ENCODE data around the gene SDK2.
A peak's percentile ranks its signal among the peaks of the same experiment; 100 is the strongest.

Gene SDK2

DNA sequence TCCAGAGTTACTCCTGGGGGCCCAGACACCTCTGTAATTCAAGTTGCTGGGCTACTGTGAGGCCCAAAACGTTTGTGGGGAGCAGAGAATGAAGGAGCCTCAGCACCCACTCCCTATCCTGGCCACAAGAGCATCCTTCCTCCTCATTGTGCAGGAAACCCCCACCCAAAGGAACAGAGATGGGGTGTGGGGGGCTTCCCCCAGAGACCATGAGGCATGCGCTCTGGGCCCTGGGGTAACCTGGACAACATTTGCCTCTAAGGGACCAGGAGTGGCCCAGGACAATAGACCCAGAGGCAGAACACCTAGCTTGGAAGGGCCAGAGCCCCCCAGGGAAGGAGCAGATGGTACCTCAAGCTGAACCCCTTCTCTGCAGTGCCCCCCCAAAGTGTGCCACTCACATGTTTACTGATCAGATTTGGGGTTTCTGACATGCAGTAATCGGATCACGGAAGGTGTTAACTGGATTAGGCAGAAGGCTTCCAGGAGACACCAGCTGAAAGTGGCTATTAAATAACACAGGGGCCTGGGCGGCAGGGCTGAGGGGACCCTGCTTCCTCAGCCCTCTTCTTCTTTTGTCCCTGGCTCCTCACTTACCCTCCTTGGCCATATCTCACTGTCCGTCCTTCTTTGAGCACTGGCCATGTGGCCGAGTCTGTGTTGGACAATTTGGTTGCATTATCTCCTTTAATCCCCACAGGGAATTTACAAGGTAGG, 50.8 kb downstream of the SDK2 start:
- no peak for DNase-seq (ENCODE audit: insufficient read length, low spot score)
- FAIRE-seq = no peak
- TF ChIP-seq SPI1 (IDR thresholded peaks at IDR 0.05; ENCODE audit: low read depth, low read length) = no peak
- TF ChIP-seq POLR2A (IDR thresholded peaks at IDR 0.05; ENCODE audit: low read depth, low read length) = no peak
- TF ChIP-seq POU2F2 (IDR thresholded peaks at IDR 0.05; ENCODE audit: low read depth, low read length) = no peak
- no peak for TF ChIP-seq POLR2AphosphoS5 (IDR thresholded peaks at IDR 0.05; ENCODE audit: low read depth, low read length)
- TF ChIP-seq PAX5 (IDR thresholded peaks at IDR 0.05; ENCODE audit: insufficient read depth, low read length, severe bottlenecking) = no peak
- TF ChIP-seq TAF1 (IDR thresholded peaks at IDR 0.05; ENCODE audit: low read depth, low read length) = no peak

DNA sequence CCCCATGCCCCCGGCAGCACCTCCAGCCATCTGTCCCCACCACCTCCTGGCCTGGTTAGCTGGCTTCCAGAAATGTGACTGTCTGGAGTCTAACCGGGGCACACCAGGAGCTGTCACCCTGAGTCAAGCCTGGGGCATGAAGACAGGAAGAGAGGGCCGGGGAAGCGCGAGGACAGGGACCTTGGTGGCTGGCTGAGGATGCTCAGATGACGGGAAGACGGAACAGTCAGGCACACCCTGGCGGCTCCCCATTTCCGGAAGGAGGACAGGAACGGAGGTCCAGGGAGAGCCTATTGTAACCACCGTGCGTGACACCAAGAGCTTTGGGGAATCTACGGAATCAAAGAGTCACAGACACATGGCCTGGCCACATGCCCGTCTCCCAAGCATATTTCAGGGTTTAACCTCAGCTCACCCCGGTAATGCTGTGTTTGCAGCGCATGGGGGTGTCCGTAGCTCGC, 51.7 kb downstream of the SDK2 start:
- no peak for FAIRE-seq

GRCh38 chr17:73592079-73592415, 52.2 kb downstream of the SDK2 start:
- FAIRE-seq (no peak), DNase-seq (ENCODE audit: insufficient read length, low spot score) (no peak)
- TF ChIP-seq PAX5 (IDR thresholded peaks at IDR 0.05; ENCODE audit: insufficient read depth, low read length, severe bottlenecking) = no peak
- no peak for TF ChIP-seq POLR2A (IDR thresholded peaks at IDR 0.05; ENCODE audit: low read depth, low read length)
- no peak for TF ChIP-seq TAF1 (IDR thresholded peaks at IDR 0.05; ENCODE audit: low read depth, low read length)
- TF ChIP-seq POU2F2 (IDR thresholded peaks at IDR 0.05; ENCODE audit: low read depth, low read length) = no peak
- no peak for TF ChIP-seq POLR2AphosphoS5 (IDR thresholded peaks at IDR 0.05; ENCODE audit: low read depth, low read length)
- no peak for TF ChIP-seq SPI1 (IDR thresholded peaks at IDR 0.05; ENCODE audit: low read depth, low read length)

More for the DNA sequence above, 51.7 kb downstream of the SDK2 start:
- DNase-seq (ENCODE audit: insufficient read length, low spot score) = no peak
- TF ChIP-seq POLR2AphosphoS5 (IDR thresholded peaks at IDR 0.05; ENCODE audit: low read depth, low read length) = no peak
- TF ChIP-seq TAF1 (IDR thresholded peaks at IDR 0.05; ENCODE audit: low read depth, low read length) = no peak

GRCh38 chr17:73591296-73592078, 52.8 kb downstream of the SDK2 start:
- DNase-seq (ENCODE audit: insufficient read length, low spot score) (peak; percentile 56), FAIRE-seq (peak; percentile 95)
- no peak for TF ChIP-seq TAF1 (IDR thresholded peaks at IDR 0.05; ENCODE audit: low read depth, low read length)
- no peak for TF ChIP-seq POU2F2 (IDR thresholded peaks at IDR 0.05; ENCODE audit: low read depth, low read length)
- no peak for TF ChIP-seq PAX5 (IDR thresholded peaks at IDR 0.05; ENCODE audit: insufficient read depth, low read length, severe bottlenecking)
- no peak for TF ChIP-seq POLR2AphosphoS5 (IDR thresholded peaks at IDR 0.05; ENCODE audit: low read depth, low read length)
- no peak for TF ChIP-seq SPI1 (IDR thresholded peaks at IDR 0.05; ENCODE audit: low read depth, low read length)
- TF ChIP-seq POLR2A (IDR thresholded peaks at IDR 0.05; ENCODE audit: low read depth, low read length) = no peak

DNA sequence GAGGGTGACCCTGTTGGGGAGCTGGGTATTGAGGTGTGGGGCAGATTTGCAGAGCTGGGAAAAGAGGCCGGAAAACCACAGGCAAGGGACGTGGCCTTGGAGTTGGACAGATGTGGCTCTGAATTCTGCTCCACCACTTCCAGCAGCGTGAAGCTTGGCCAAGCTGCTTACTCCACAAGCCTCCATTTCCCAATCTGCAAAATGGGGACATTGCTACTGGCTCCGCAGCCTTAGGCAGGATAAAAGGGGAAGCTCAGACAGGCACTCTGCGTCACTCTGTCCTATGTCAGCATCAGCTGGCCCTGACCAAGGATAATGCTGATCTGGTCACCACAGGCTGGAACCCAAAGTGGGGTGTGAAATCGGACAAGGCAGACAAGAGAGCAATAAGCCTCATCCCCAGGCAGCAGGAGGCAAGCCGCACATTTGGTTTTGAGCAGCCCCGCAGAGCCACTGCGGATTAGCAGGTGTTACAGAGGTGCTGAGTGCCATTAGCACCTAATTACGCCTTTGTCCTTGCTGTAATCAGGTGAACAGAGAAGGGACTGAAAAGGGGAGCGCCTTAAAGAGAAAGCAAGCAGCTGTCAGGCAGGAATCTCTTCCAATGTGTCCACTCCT, 54.8 kb downstream of the SDK2 start:
- FAIRE-seq = no peak
- no peak for DNase-seq (ENCODE audit: insufficient read length, low spot score)
- no peak for TF ChIP-seq POLR2AphosphoS5 (IDR thresholded peaks at IDR 0.05; ENCODE audit: low read depth, low read length)
- no peak for TF ChIP-seq SPI1 (IDR thresholded peaks at IDR 0.05; ENCODE audit: low read depth, low read length)
- no peak for TF ChIP-seq POLR2A (IDR thresholded peaks at IDR 0.05; ENCODE audit: low read depth, low read length)
- no peak for TF ChIP-seq POU2F2 (IDR thresholded peaks at IDR 0.05; ENCODE audit: low read depth, low read length)

- FAIRE-seq (peak; percentile 48), DNase-seq (ENCODE audit: insufficient read length, low spot score) (no peak)
These were observed 55.4 kb downstream of the SDK2 start for GRCh38 chr17:73588891-73589290.

GRCh38 chr17:73588301-73588846, 55.9 kb downstream of the SDK2 start:
- TF ChIP-seq SPI1 (IDR thresholded peaks at IDR 0.05; ENCODE audit: low read depth, low read length) (no peak), PAX5 (IDR thresholded peaks at IDR 0.05; ENCODE audit: insufficient read depth, low read length, severe bottlenecking) (no peak), POLR2AphosphoS5 (IDR thresholded peaks at IDR 0.05; ENCODE audit: low read depth, low read length) (no peak), TAF1 (IDR thresholded peaks at IDR 0.05; ENCODE audit: low read depth, low read length) (no peak), POLR2A (IDR thresholded peaks at IDR 0.05; ENCODE audit: low read depth, low read length) (no peak), POU2F2 (IDR thresholded peaks at IDR 0.05; ENCODE audit: low read depth, low read length) (no peak)
- DNase-seq (ENCODE audit: insufficient read length, low spot score) (no peak), FAIRE-seq (no peak)

More at GRCh38 chr17:73588891-73589290, 55.4 kb downstream of the SDK2 start:
- TF ChIP-seq POU2F2 (IDR thresholded peaks at IDR 0.05; ENCODE audit: low read depth, low read length) = no peak
- no peak for TF ChIP-seq POLR2AphosphoS5 (IDR thresholded peaks at IDR 0.05; ENCODE audit: low read depth, low read length)
- TF ChIP-seq TAF1 (IDR thresholded peaks at IDR 0.05; ENCODE audit: low read depth, low read length) = no peak
- TF ChIP-seq POLR2A (IDR thresholded peaks at IDR 0.05; ENCODE audit: low read depth, low read length) = no peak
- TF ChIP-seq PAX5 (IDR thresholded peaks at IDR 0.05; ENCODE audit: insufficient read depth, low read length, severe bottlenecking) = no peak
- no peak for TF ChIP-seq SPI1 (IDR thresholded peaks at IDR 0.05; ENCODE audit: low read depth, low read length)

DNA sequence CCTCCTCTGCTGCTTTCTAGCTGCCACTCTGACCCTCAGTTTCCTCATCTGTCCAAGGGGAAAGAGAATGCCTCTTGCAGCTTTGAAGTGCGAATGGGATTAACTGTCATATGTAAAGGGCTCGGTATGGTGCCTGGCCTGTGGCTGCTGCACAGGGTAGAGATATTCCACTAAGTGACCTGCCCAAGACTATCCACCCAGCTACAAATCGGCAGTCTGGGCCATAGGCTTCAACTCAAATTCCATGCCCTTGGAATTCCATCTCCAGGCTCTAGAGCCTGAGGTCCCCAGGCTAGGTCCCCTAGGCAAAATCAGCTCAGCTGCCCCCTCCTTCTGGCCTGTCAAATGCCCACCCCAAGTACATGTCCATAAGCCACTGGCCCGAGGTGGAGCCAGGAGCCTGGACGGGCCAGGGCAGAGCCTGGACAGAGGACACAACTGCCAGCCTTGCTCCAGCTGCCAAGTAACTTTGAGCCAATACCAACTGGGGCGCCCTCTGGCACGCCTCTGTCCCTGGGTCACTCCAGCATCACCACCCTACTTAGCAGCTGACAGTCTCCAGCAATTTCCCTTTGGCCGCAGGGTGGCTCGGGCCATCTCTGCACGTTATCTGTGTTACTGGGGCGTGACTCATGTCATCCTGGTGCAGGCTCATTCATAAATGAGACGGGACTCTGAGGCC, 57.2 kb downstream of the SDK2 start:
- no peak for FAIRE-seq

More for the DNA sequence above, 57.2 kb downstream of the SDK2 start:
- DNase-seq (ENCODE audit: insufficient read length, low spot score) = no peak
- TF ChIP-seq PAX5 (IDR thresholded peaks at IDR 0.05; ENCODE audit: insufficient read depth, low read length, severe bottlenecking) (no peak), SPI1 (IDR thresholded peaks at IDR 0.05; ENCODE audit: low read depth, low read length) (no peak), POLR2AphosphoS5 (IDR thresholded peaks at IDR 0.05; ENCODE audit: low read depth, low read length) (no peak), POU2F2 (IDR thresholded peaks at IDR 0.05; ENCODE audit: low read depth, low read length) (no peak), POLR2A (IDR thresholded peaks at IDR 0.05; ENCODE audit: low read depth, low read length) (no peak)
